Measurements from ENCODE around the gene SND1.
A peak's percentile ranks its signal among the peaks of the same experiment; 100 is the strongest.

DNA sequence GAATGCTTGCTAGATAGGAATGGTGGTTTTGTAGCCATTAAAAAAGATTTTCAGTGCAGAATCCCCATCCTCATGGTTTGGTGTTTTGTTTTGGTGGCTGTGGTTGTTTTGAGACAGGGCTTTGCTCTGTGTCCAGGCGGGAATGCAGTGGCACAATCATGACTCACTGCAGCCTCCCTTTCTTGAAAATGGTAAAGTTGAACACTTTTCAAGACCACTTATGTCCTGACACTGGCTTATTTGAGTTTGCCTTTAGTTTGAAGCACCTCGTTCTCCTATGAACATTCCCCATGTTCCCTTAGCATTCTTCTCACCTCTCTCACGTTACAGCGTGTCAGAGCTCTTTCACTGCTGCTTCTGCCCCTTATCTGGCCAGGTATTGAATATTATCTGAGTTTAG is 239.2 kb downstream of the SND1 start:
- TF ChIP-seq, protein P1, sequence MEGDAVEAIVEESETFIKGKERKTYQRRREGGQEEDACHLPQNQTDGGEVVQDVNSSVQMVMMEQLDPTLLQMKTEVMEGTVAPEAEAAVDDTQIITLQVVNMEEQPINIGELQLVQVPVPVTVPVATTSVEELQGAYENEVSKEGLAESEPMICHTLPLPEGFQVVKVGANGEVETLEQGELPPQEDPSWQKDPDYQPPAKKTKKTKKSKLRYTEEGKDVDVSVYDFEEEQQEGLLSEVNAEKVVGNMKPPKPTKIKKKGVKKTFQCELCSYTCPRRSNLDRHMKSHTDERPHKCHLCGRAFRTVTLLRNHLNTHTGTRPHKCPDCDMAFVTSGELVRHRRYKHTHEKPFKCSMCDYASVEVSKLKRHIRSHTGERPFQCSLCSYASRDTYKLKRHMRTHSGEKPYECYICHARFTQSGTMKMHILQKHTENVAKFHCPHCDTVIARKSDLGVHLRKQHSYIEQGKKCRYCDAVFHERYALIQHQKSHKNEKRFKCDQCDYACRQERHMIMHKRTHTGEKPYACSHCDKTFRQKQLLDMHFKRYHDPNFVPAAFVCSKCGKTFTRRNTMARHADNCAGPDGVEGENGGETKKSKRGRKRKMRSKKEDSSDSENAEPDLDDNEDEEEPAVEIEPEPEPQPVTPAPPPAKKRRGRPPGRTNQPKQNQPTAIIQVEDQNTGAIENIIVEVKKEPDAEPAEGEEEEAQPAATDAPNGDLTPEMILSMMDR (conservative IDR thresholded peaks at IDR 0.05; ENCODE audit: low read depth, low read length), result no peak
- TF ChIP-seq POLR2A (IDR thresholded peaks at IDR 0.05; ENCODE audit: low read depth, low read length) (no peak), RFX5 (IDR thresholded peaks at IDR 0.05; ENCODE audit: low read depth, low read length) (no peak), BHLHE40 (IDR thresholded peaks at IDR 0.05; ENCODE audit: low read depth, low read length) (no peak), RCOR1 (IDR thresholded peaks at IDR 0.05; ENCODE audit: insufficient replicate concordance, low read length) (no peak), MAFK (IDR thresholded peaks at IDR 0.05; ENCODE audit: low read depth, low read length) (no peak), FOS (IDR thresholded peaks at IDR 0.05; ENCODE audit: low read depth, low read length) (0 out of 2 replicates have a peak, but pooled peaks have one; percentile 10), SMC3 (IDR thresholded peaks at IDR 0.05; ENCODE audit: low read depth, low read length) (no peak), CHD1 (IDR thresholded peaks at IDR 0.05; ENCODE audit: low read depth, low read length) (no peak), MAZ (IDR thresholded peaks at IDR 0.05; ENCODE audit: borderline replicate concordance, low read depth, low read length) (no peak), NFE2L2 (IDR thresholded peaks at IDR 0.05; ENCODE audit: low read depth, low read length) (no peak)
- TF ChIP-seq, protein P2, sequence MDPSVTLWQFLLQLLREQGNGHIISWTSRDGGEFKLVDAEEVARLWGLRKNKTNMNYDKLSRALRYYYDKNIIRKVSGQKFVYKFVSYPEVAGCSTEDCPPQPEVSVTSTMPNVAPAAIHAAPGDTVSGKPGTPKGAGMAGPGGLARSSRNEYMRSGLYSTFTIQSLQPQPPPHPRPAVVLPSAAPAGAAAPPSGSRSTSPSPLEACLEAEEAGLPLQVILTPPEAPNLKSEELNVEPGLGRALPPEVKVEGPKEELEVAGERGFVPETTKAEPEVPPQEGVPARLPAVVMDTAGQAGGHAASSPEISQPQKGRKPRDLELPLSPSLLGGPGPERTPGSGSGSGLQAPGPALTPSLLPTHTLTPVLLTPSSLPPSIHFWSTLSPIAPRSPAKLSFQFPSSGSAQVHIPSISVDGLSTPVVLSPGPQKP (IDR thresholded peaks at IDR 0.05; ENCODE audit: borderline replicate concordance, low read depth, low read length), result no peak
- TF ChIP-seq, protein P3, sequence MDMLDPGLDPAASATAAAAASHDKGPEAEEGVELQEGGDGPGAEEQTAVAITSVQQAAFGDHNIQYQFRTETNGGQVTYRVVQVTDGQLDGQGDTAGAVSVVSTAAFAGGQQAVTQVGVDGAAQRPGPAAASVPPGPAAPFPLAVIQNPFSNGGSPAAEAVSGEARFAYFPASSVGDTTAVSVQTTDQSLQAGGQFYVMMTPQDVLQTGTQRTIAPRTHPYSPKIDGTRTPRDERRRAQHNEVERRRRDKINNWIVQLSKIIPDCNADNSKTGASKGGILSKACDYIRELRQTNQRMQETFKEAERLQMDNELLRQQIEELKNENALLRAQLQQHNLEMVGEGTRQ (IDR thresholded peaks at IDR 0.05; ENCODE audit: low read depth, low read length), result no peak
